NCI-H2029 (cell line): Measurements from ENCODE around the gene ZGRF1.
A peak's percentile ranks its signal among the peaks of the same experiment; 100 is the strongest.
"Not testable (repeated sequence)": the region's sequence is repeated elsewhere in the genome, so short reads cannot be mapped to it uniquely, and the experiment has no call there.

ENCODE experiments used
- DNase-seq: peaks from one replicate; lab custom pipeline; 2025; lab: John Stamatoyannopoulos, UW

ZGRF1 gene

GRCh38 chr4:112550728-112551127, 86.0 kb downstream of the ZGRF1 start:
- no peak for DNase-seq

- no peak for DNase-seq
Observed at GRCh38 chr4:112546476-112546875, 90.2 kb downstream of the ZGRF1 start.

- DNase-seq, result no peak
Observed at GRCh38 chr4:112545346-112545745, 91.4 kb downstream of the ZGRF1 start.

GRCh38 chr4:112540695-112541094, 96.0 kb downstream of the ZGRF1 start:
- no peak for DNase-seq

- DNase-seq, result no peak
Observed at GRCh38 chr4:112536123-112536522, 100.6 kb downstream of the ZGRF1 start.

- no peak for DNase-seq
Observed at GRCh38 chr4:112532267-112532666, 104.4 kb downstream of the ZGRF1 start.

GRCh38 chr4:112531146-112531545, 105.6 kb downstream of the ZGRF1 start:
- DNase-seq, result no peak

GRCh38 chr4:112526061-112526460, 110.6 kb downstream of the ZGRF1 start:
- no peak for DNase-seq

GRCh38 chr4:112523764-112524505, 112.8 kb downstream of the ZGRF1 start:
- DNase-seq, result peak; percentile 54

GRCh38 chr4:112523008-112523721, 113.5 kb downstream of the ZGRF1 start:
- no peak for DNase-seq

GRCh38 chr4:112522431-112522830, 114.3 kb downstream of the ZGRF1 start:
- DNase-seq, result not testable (repeated sequence)

GRCh38 chr4:112521123-112522023, 115.3 kb downstream of the ZGRF1 start:
- no peak for DNase-seq

GRCh38 chr4:112520598-112521122, 116.0 kb downstream of the ZGRF1 start:
- DNase-seq, result no peak

- DNase-seq, result no peak
Observed at GRCh38 chr4:112519689-112520597, 116.8 kb downstream of the ZGRF1 start.

- DNase-seq, result no peak
Observed at GRCh38 chr4:112518675-112519074, 118.0 kb downstream of the ZGRF1 start.

GRCh38 chr4:112517911-112518310, 118.8 kb downstream of the ZGRF1 start:
- DNase-seq, result no peak

GRCh38 chr4:112517067-112517634, 119.6 kb downstream of the ZGRF1 start:
- no peak for DNase-seq

- no peak for DNase-seq
Observed at GRCh38 chr4:112516471-112517066, 120.1 kb downstream of the ZGRF1 start.

GRCh38 chr4:112516066-112516470, 120.6 kb downstream of the ZGRF1 start, which contains the start of gene NEUROG2:
Gene NEUROG2 (minus strand): TSS chr4:112516180. CDS start chr4:112515475, 705 bp downstream.
- DNase-seq, result no peak
